ENCODE measurements around the gene PHF10.

PHF10 gene

GRCh38 chr6:169684056-169684455 is 40.2 kb downstream of the PHF10 start:
- no peak for DNase-seq (ENCODE audit: low read depth)
- TF ChIP-seq CTCF (conservative IDR thresholded peaks at IDR 0.05; ENCODE audit: low read depth, low read length) = no peak

GRCh38 chr6:169678342-169678741 is 46.0 kb downstream of the PHF10 start:
- no peak for TF ChIP-seq CTCF (conservative IDR thresholded peaks at IDR 0.05; ENCODE audit: low read depth, low read length)
- no peak for DNase-seq (ENCODE audit: low read depth)

More at GRCh38 chr6:169684056-169684455, 40.2 kb downstream of the PHF10 start:
- H3K4me3 ChIP-seq (ENCODE audit: low read length) = no peak overlapping the region

DNA sequence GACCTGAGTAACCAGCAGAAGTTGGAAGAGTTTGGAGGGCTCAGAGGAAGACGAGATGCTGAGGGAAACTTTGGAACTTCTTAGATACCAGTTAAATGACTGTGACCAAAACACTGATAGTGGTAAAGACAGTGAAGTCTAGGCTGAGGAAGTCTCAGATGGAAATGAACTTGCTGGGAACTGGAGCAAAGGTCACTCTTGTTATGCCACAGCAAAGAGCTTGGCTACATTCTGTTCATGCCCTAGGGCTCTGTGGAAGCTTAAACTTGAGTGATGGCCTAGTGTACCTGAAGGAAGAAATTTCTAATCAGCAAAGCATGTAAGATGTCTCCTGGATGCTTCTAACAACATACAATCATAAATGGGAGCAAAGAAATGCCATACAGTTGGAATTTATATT is 47.2 kb downstream of the PHF10 start:
- DNase-seq (ENCODE audit: low read depth) = no peak
- H3K4me3 ChIP-seq (ENCODE audit: low read length) = no peak overlapping the region
- no peak for TF ChIP-seq CTCF (conservative IDR thresholded peaks at IDR 0.05; ENCODE audit: low read depth, low read length)

More at GRCh38 chr6:169678342-169678741, 46.0 kb downstream of the PHF10 start:
- H3K4me3 ChIP-seq (ENCODE audit: low read length) = no peak overlapping the region

GRCh38 chr6:169675011-169675410 is 49.3 kb downstream of the PHF10 start:
- H3K4me3 ChIP-seq (ENCODE audit: low read length) = no peak overlapping the region
- DNase-seq (ENCODE audit: low read depth) = no peak
- no peak for TF ChIP-seq CTCF (conservative IDR thresholded peaks at IDR 0.05; ENCODE audit: low read depth, low read length)

GRCh38 chr6:169671563-169671962 is 52.7 kb downstream of the PHF10 start:
- TF ChIP-seq CTCF (conservative IDR thresholded peaks at IDR 0.05; ENCODE audit: low read depth, low read length) = no peak
- no peak overlapping the region for H3K4me3 ChIP-seq (ENCODE audit: low read length)
- no peak for DNase-seq (ENCODE audit: low read depth)

DNA sequence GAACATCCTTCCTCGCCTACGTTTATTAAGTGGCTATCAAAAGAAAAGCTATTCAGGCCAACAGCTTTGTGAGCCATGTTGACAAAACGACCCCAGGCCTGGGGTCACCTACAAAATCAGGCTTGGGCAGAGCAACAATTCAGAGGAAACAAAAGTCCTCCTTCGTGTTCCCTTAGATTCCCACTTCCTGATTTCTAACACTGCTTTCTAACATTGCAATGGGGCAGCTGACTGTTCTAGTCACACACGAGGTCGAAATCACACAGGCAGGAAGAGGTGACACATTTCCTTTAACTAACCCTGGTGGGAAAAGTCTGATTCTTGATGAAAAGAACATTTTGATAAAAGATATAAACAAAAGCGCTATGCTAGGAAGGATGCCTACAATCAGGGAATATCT is 54.4 kb downstream of the PHF10 start:
- no peak for TF ChIP-seq CTCF (conservative IDR thresholded peaks at IDR 0.05; ENCODE audit: low read depth, low read length)
- H3K4me3 ChIP-seq (ENCODE audit: low read length) = no peak overlapping the region
- no peak for DNase-seq (ENCODE audit: low read depth)

DNA sequence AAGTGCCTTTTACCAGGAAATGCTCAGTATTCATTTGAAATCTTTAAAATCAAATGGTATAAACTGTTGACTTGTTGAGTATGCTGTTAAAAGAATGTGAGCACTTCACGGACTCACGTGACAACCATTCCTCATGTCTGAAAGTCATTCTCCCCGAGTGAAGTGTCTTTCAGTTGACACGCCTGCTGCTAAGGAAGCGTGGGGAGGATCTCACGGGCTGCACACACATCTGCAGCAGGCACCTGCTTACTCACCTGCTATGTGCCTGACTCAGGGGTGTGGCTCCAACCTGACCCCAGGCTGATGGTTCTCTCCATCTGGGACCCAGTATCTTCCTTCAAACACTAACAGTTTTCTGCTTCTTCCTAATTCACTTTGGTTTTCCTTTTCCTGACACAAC is 55.2 kb downstream of the PHF10 start:
- no peak overlapping the region for H3K4me3 ChIP-seq (ENCODE audit: low read length)
- TF ChIP-seq CTCF (conservative IDR thresholded peaks at IDR 0.05; ENCODE audit: low read depth, low read length) = no peak
- DNase-seq (ENCODE audit: low read depth) = no peak

All from retinal pigment epithelial cell (primary cell).